D341Med (cell line): Measurements from ENCODE around the gene CDH4.

Experiments
- DNase-seq: peaks from one replicate; pipeline ENCODE4 v3.0.0; 2012; ENCODE audit warnings: low spot score

CDH4 gene

GRCh38 chr20:61766921-61767610, 515.0 kb downstream of the CDH4 start:
- DNase-seq: no peak

- DNase-seq: no peak
Observed at GRCh38 chr20:61767761-61768494, 515.9 kb downstream of the CDH4 start.

GRCh38 chr20:61768571-61769285, 516.7 kb downstream of the CDH4 start:
- no peak for DNase-seq

DNA sequence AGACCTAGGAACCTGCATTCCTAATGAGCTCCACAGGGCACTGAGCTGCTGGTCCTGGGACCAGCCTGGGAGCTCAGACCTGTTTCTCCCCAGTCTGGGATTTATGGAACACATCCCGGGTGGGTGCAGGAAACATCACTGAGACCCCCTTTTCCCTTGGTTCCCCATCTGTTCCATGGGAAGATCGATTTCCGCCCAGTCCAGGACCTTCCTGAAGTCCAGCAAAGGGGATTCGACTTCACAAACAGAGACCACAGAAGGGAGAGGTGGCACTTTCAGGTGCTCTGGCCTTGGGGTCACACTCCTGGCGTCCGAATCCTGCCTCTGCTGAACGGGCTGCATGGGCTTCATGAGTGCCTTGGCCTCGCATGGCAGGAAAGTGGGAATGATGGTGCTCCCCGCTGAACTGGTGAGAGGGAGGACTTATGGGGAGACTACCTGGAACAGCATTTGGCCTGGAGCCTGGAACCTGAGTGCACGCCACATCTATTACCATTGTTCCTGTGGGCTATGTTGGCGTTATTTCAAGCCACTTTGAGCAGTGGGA, 517.3 kb downstream of the CDH4 start:
- DNase-seq: no peak

GRCh38 chr20:61770113-61770585, 518.1 kb downstream of the CDH4 start:
- no peak for DNase-seq

DNA sequence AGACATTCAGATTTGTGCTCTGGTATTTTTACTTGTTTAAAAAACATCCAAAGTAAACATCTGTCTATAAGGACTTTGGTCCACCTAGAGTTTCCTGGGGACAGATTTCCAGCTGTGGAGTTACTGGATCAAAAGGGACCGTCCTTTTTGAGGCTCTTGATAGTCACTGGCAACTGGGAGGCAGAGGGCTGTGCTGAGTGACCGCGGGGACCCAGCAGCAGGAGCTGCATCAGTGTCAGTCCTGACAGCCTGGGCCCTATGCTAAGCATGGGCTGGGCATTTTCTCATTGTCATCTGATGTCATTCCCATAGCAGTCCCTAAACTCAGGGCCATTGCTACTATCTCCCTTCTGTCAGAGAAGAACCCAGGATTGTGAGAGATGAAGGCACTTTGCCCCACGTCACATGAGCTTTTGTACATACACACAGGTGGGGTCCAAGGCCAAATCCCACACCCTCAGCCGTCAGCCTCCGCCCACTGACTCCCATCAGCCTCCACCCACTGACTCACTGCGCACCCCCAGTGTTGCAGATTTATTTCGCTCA, 519.8 kb downstream of the CDH4 start:
- DNase-seq: no peak

- no peak for DNase-seq
Observed at GRCh38 chr20:61772828-61773631, 521.0 kb downstream of the CDH4 start.

GRCh38 chr20:61773926-61774587, 522.0 kb downstream of the CDH4 start:
- no peak for DNase-seq

DNA sequence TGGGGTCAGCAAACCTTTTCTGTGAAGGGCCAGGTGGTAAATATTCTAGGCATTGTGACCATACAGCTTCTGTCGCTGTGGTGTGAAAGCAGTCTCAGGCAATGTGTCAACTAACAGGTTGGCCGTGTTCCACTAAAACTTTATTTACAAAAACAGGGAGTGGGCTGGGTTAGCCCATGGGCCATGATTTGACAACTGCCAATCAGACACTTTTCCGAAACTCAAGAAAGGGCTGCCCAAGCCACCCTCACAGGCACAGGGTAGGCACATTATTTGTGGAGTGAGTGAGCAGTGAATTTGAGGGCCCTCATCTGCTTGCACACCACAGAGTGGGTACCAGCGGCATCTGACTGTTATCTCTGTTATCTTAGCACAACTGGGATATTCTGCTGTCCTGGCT, 523.4 kb downstream of the CDH4 start:
- DNase-seq: no peak

DNA sequence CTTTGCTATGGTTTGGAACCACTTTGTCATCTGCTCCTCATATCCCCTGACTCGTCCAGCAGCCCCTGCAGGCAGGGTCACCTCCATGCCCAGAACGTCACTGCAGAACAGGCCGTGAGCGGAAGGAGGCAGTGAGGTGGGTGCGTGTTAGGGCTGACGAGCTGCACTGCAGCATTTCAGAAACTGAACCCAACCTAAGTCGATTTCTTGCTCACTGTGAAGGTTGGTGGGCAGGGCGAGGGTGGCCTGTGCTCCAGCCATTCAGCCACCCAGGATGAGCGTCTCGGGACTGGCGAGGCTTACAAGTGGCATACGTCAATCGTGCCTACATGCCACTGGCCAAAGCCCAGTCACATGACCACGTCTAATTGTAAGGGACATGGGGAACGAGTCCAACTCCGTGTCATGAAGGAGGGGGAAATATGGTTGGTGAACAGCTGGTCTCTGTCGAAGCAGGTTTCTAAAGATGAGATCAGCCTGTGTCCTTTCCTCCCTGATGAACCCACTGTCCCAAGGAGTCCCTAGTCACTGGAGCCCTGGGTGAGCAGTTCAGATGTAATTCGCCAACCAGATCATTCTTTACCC, 524.5 kb downstream of the CDH4 start:
- DNase-seq: no peak

DNA sequence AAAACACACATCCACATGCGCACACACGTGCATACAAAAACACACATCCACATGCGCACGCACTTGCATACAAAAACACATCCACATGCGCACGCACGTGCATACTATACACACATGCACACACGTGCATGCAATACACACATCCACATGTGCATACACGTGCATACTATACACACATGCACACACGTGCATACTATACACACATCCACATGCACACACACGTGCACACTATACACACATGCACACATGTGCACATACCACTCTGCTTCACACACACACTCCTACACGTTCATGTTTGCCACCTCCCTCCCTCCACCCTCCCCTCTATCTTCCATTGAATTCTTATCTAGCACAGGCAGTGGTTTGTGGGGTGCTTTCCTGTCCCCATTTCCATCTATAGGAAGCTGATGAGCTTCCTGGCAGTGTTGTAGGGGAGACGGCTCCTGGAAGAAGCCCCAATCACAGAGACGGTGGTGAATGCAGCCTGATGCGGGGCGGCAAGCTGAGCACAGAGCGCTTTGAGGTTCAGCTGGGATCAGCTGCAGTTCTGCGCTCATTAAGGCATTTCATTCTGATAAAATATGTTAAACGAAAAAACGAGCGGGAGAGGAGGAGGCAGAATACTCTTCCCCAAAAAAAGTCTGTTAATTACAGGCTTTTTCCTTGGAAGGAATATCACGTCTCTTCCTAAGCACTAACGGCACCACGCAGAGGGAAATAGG, 525.9 kb downstream of the CDH4 start:
- no peak for DNase-seq

GRCh38 chr20:61778495-61778863, 526.4 kb downstream of the CDH4 start:
- no peak for DNase-seq

DNA sequence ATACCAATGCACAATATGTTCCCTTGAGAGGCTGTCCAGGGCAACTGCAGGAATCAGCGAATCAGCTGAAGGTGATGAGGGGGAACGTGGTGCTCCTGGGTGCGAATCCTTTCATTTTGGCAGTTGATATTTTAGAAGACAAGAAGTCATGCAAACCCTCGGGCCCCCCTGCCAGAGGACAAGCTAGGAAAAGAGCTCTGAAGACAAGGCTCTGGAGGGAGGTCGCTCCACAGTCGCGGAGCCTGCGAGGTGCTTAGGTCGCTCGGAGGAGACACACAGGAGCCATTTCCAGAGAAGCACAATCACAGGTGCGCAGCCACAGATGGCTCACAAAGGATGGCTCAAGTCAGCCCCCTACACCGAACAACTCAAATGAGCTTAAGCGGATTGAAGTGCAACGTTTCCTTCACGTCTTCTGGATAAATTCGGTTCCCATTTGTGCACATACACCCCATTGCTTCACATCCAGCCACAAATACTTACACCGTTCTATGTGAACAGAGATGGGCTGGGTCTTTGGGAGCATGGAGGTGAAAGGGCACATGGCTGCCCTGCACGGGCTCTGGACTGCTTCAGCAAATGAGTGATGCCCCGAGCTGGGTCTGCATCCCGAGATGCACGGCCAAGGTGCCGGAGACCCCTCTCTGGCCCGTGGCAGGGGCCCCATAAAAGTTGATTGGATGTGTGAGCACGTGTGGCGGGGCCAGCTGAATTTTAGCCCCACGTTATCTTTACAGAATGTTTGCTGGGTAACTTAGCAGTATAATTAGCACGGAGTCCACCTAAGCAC, 527.3 kb downstream of the CDH4 start:
- DNase-seq: no peak

- no peak for DNase-seq
Observed at GRCh38 chr20:61780066-61780465, 528.0 kb downstream of the CDH4 start.

GRCh38 chr20:61784801-61785566, 532.9 kb downstream of the CDH4 start:
- no peak for DNase-seq

- DNase-seq: no peak
Observed at GRCh38 chr20:61785567-61785816, 533.4 kb downstream of the CDH4 start.

DNA sequence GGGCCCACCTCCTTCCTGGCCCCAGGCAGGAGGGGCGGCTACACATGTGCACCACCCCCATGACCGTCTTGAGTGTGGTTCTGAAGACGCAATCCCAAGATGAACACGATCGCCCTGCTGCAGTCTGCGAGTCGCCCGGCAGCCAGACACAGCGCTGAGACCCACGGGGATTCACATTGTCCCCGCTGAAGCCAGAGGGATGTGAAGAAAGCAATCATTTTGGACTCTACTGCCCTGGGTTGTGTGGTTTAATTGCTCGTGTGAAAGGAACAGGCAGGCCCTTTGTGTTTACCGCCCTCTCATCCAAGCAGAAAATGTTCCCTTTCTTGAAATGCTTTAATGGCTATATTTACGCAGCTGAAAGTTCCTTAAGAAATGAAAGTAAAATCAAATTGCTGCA, 534.2 kb downstream of the CDH4 start:
- no peak for DNase-seq

DNA sequence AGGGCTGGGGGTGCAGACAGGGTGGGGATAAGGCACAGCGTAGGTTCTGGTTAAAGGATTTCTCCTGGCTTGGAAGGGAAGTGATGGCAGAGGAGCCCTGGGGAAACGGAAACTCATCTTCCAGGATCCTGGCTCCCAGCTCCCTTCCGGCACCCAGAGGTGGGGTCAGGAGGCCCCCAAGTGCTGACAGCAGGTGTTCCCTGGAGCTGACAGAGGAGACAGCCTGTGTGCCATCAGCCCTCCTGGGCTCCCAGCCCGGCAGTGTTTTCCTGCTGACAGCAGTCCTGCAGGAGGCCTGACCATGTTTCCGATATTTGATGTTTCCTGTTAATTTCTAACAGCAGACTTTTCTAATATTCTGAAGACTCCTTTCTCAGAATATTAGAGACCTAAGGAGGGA, 536.3 kb downstream of the CDH4 start:
- DNase-seq: no peak

GRCh38 chr20:61789329-61789728, 537.3 kb downstream of the CDH4 start:
- DNase-seq: no peak
